Neural progenitor cell (in vitro differentiated cells): ENCODE measurements around the gene PAK6. TPM values are rescaled to one million over a fixed set of nuclear protein-coding genes. Genes with fewer than 3 reads are reported as not detected.

Experiments used
- DNase-seq: peaks from one replicate; pipeline ENCODE4 v3.0.0-alpha.2; 2016; ENCODE audit warnings: low spot score
- H2AFZ ChIP-seq: fragments of 200-600 bp; sonication (generic); replicated peaks from 2 replicates; pipeline ENCODE4 v1.6.1; 2016; ENCODE audit warnings: antibody characterized with exemption
- H3F3A ChIP-seq: fragments of 200-600 bp; sonication (generic); 2 replicates; pipeline ENCODE4 v1.6.1; 2016; ENCODE audit warnings: antibody characterized with exemption, low read depth
- H3K27ac ChIP-seq: fragments of 200-600 bp; sonication (generic); 2 replicates; pipeline ENCODE4 v1.5.1; 2016; ENCODE audit warnings: mild to moderate bottlenecking
- H3K27me3 ChIP-seq: fragments of 200-600 bp; sonication (generic); 2 replicates; pipeline ENCODE4 v1.6.1; 2016; ENCODE audit warnings: mild to moderate bottlenecking, moderate library complexity
- H3K36me3 ChIP-seq: fragments of 200-600 bp; sonication (generic); 2 replicates; pipeline ENCODE4 v1.5.1; 2016
- H3K4me1 ChIP-seq: fragments of 200-600 bp; sonication (generic); 2 replicates; pipeline ENCODE4 v1.6.1; 2016; ENCODE audit warnings: mixed run types
- H3K4me2 ChIP-seq: fragments of 200-600 bp; sonication (generic); 2 replicates; pipeline ENCODE4 v1.6.1; 2016
- H3K4me3 ChIP-seq: fragments of 200-600 bp; sonication (generic); 2 replicates; pipeline ENCODE4 v1.5.1; 2016
- H3K79me2 ChIP-seq: fragments of 200-600 bp; sonication (generic); 2 replicates; pipeline ENCODE4 v1.6.1; 2016; ENCODE audit warnings: low read depth
- H3K9ac ChIP-seq: fragments of 200-600 bp; sonication (generic); 2 replicates; pipeline ENCODE4 v1.6.1; 2016
- H3K9me3 ChIP-seq: fragments of 200-600 bp; sonication (generic); 2 replicates; pipeline ENCODE4 v1.5.1; 2016; ENCODE audit warnings: low read depth
- H4K20me1 ChIP-seq: fragments of 200-600 bp; sonication (generic); 2 replicates; pipeline ENCODE4 v1.6.1; 2016; ENCODE audit warnings: low read depth
- H3K27ac Mint-ChIP-seq: 3 replicates; pipeline ENCODE4 v1.8.0; 2021; ENCODE audit warnings: mixed read lengths
- H3K27me3 Mint-ChIP-seq: 2 replicates; pipeline ENCODE4 v1.8.0; 2022; ENCODE audit warnings: low read depth, mild to moderate bottlenecking, inconsistent platforms, moderate library complexity, mixed read lengths; ENCODE audit not compliant: insufficient read depth
- H3K36me3 Mint-ChIP-seq: 3 replicates; pipeline ENCODE4 v1.8.0; 2021; ENCODE audit warnings: mixed read lengths
- H3K4me1 Mint-ChIP-seq: 3 replicates; pipeline ENCODE4 v1.8.0; 2021; ENCODE audit warnings: mixed read lengths
- H3K4me3 Mint-ChIP-seq: 3 replicates; pipeline ENCODE4 v1.8.0; 2021; ENCODE audit warnings: mild to moderate bottlenecking, moderate library complexity, mixed read lengths
- H3K9me3 Mint-ChIP-seq: 3 replicates; pipeline ENCODE4 v1.8.0; 2020; ENCODE audit warnings: mixed read lengths
- CTCF ChIP-seq: fragments of 200-600 bp; sonication (generic); IDR thresholded peaks from 2 replicates; pipeline ENCODE4 v1.5.1; 2017; ENCODE audit warnings: antibody characterized with exemption, mild to moderate bottlenecking
- EZH2 ChIP-seq: fragments of 200-600 bp; sonication (generic); IDR thresholded peaks from 2 replicates; pipeline ENCODE4 v1.6.1; 2017; ENCODE audit warnings: antibody characterized with exemption, mild to moderate bottlenecking, moderate library complexity
- EZH2phosphoT487 ChIP-seq: fragments of 200-600 bp; sonication (generic); IDR thresholded peaks from 2 replicates; pipeline ENCODE4 v1.6.1; 2017; ENCODE audit warnings: antibody characterized with exemption
- total RNA-seq: library from RNA; depleted of rRNA; stranded (reverse); fragments of >200 nt; gene quantifications from 2 replicates; pipeline ENCODE4 v1.2.3, GENCODE V29; 2015; ENCODE audit warnings: low replicate concordance

The PAK6 gene
- total RNA-seq, 1 donor from 2014 or later: not detected

- peaks cover 22% of the 10 kb centered on the region for H3K27me3 Mint-ChIP-seq
Observed at GRCh38 chr15:40312370-40313158, 73.7 kb downstream of the PAK6 start.

DNA sequence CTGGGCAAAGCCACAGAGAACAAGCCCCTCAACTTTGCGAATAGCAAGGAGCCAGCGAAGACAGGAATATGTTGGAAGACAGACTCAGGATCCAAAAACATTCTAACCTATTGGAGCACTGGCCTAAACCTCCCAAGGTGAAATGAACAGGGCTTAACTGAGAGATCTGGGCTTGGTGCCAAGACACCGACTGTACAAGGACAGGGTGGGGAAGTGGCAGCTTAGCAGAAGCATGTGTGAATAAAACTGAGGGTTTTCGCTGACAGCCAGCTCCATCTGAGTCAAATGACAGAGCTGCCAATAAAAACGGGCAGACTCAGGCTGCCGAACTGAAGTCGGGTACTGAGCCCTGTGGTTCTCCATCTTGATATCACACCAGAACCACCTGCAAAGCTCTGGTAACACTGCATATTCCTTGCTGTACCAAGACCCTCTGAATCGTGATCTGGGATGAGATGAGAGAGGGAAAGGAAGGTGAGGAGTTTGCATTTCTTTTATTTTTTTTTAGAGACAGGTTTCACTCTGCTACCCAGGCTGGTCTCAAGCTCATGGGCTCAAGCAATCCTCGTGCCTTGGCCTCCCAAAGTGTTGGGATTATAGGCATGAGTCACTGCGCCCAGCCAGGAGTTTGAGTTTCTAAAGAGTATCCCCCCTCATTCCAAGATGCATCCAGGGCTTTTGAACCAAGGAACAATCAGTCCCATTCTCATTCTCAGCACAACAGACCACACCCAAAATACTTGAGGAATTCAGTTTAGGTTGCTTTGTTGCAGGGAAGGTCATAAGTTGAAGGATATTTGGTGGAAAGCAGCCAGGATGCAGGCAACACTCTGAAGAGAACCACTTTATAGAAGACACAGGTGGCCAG lies 74.9 kb downstream of the PAK6 start:
- Histone ChIP-seq H3K4me2 (no peak overlapping the region), H3K36me3 (no peaks in the 10 kb centered on the region), H3K27me3 (peaks cover 30% of the 10 kb centered on the region), H3F3A (no peaks in the 10 kb centered on the region), H3K4me3 (no peak overlapping the region), H3K27ac (no peak overlapping the region), H4K20me1 (no peaks in the 10 kb centered on the region), H3K79me2 (no peaks in the 10 kb centered on the region), H3K4me1 (peaks cover 7% of the 10 kb centered on the region), H3K9me3 (no peaks in the 10 kb centered on the region), H2AFZ (no peak overlapping the region), H3K9ac (no peak overlapping the region)
- no peak for TF ChIP-seq EZH2phosphoT487
- no peak for TF ChIP-seq CTCF
- TF ChIP-seq EZH2: no peak
- H3K27me3 Mint-ChIP-seq: peaks cover 22% of the 10 kb centered on the region
- H3K27ac Mint-ChIP-seq: no peak overlapping the region
- no peaks in the 10 kb centered on the region for H3K36me3 Mint-ChIP-seq
- peaks cover 23% of the 10 kb centered on the region for H3K4me1 Mint-ChIP-seq
- H3K4me3 Mint-ChIP-seq: no peak overlapping the region
- DNase-seq: no peak
- no peaks in the 10 kb centered on the region for H3K9me3 Mint-ChIP-seq

More at GRCh38 chr15:40312370-40313158, 73.7 kb downstream of the PAK6 start:
- Histone ChIP-seq H3F3A (no peaks in the 10 kb centered on the region), H4K20me1 (no peaks in the 10 kb centered on the region), H3K27me3 (peaks cover 30% of the 10 kb centered on the region), H3K9me3 (no peaks in the 10 kb centered on the region), H3K79me2 (no peaks in the 10 kb centered on the region), H2AFZ (no peak overlapping the region), H3K27ac (no peak overlapping the region), H3K9ac (no peak overlapping the region), H3K4me1 (peaks cover 8% of the 10 kb centered on the region), H3K36me3 (no peaks in the 10 kb centered on the region), H3K4me2 (no peak overlapping the region), H3K4me3 (no peak overlapping the region)
- Mint-ChIP-seq H3K4me3 (no peak overlapping the region), H3K27ac (no peak overlapping the region), H3K9me3 (no peaks in the 10 kb centered on the region), H3K4me1 (peaks cover 27% of the 10 kb centered on the region), H3K36me3 (no peaks in the 10 kb centered on the region)
- DNase-seq: no peak
- TF ChIP-seq EZH2 (no peak), EZH2phosphoT487 (no peak), CTCF (no peak)

DNA sequence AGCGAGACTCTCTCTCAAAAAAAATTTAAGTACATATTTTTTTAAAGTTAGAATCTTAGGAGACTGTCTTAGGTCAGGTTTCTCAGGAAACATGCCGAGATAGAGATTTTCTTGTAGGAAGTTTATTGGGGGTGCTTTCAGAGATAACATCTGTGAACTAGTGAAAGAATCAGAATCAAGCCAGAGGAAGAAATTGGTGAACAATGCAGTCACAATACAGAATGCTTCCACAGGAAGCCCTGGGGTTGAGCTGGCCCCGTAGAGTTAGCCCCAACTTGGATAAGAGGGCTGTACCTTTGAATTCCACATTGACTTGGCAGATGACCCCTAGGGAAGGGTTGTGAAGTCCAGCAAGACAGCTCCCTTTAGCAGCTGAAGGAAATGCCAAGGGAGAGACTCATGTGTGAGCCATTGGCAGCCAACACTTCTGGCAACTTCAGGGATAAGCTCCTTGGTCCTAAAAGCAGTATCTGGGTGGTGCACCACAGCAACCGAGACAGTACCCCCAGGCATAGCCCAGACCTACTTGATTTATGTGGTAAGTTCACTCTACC lies 75.9 kb downstream of the PAK6 start:
- H3K9ac ChIP-seq: no peak overlapping the region
- no peaks in the 10 kb centered on the region for H3F3A ChIP-seq
- no peak for TF ChIP-seq EZH2
- no peaks in the 10 kb centered on the region for H3K36me3 ChIP-seq
- no peaks in the 10 kb centered on the region for H3K79me2 ChIP-seq
- H3K4me1 ChIP-seq: no peaks in the 10 kb centered on the region
- peaks cover 30% of the 10 kb centered on the region for H3K27me3 ChIP-seq
- H3K4me3 Mint-ChIP-seq: no peak overlapping the region
- H4K20me1 ChIP-seq: no peaks in the 10 kb centered on the region
- H2AFZ ChIP-seq: no peak overlapping the region
- no peaks in the 10 kb centered on the region for H3K9me3 Mint-ChIP-seq
- H3K4me1 Mint-ChIP-seq: peaks cover 13% of the 10 kb centered on the region
- H3K27ac ChIP-seq: no peak overlapping the region
- no peak overlapping the region for H3K27ac Mint-ChIP-seq
- no peak for DNase-seq
- no peaks in the 10 kb centered on the region for H3K9me3 ChIP-seq
- H3K36me3 Mint-ChIP-seq: no peaks in the 10 kb centered on the region
- H3K4me3 ChIP-seq: no peak overlapping the region
- H3K27me3 Mint-ChIP-seq: peaks cover 18% of the 10 kb centered on the region
- no peak overlapping the region for H3K4me2 ChIP-seq
